HG03159 (cell line): ENCODE measurements around the gene ST6GAL2.

ENCODE experiments used
- ATAC-seq: cut with Tn5 transposase; IDR thresholded peaks from one replicate; pipeline ENCODE4 v1.9.1; 2021; ENCODE audit warnings: mild to moderate bottlenecking, moderate library complexity; ENCODE audit not compliant: unreplicated experiment

Gene ST6GAL2

DNA sequence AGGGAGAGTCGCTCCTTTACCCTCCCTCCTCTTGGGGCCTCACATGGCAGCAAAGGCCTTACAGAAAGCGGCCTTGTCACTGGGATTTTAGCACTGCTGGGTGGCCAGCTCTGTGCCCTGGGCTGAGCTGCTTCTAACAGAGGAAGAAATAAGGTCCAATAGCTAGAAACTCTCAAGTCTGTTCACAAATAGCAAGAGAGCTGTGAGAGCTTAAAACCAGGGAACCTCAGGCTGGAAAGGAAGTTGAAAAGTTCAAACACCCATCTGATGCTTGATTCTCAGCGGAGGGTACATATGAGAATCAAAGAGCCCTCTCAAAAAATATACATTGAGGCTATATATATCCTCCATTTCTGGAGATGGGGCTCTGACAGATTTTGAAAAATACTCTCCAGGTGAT is 54.7 kb downstream of the ST6GAL2 start:
- no peak for ATAC-seq

DNA sequence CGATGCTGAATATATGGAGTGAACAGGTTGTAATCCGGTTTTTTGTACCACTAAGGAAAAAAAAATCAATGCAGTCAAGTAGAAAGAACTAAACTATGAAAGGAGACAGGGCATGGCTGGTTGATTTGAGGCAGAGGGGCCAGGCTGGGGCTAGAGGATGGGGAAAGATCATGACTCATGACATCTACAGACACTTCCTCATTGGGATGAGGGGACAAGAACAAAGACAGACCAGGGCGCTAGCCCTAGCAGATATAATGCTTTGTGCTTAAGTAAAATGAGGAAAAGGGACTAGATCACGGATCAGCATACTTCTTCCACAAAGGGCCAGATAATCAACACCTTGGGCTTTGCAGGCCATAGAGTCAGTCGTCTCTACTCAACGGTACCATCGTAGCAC is 55.8 kb downstream of the ST6GAL2 start:
- no peak for ATAC-seq

DNA sequence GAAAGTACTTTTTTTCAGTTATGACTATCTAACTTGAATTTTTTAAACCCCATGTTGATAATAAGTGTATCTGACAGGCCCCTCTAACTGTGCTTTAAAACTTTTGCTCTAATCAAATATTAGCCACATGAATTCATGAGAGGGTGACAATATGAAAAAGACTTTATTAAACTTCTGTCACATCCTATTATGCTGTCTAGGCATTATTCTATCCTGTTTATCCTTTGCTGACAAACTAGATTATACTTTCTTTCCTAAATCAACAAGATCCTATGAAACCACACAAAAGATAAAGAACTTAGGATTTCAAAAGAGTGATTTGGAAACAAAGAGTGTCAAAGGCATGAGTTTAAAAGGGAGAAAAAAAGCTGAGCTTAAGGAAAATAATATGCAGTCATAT is 57.8 kb downstream of the ST6GAL2 start:
- no peak for ATAC-seq

DNA sequence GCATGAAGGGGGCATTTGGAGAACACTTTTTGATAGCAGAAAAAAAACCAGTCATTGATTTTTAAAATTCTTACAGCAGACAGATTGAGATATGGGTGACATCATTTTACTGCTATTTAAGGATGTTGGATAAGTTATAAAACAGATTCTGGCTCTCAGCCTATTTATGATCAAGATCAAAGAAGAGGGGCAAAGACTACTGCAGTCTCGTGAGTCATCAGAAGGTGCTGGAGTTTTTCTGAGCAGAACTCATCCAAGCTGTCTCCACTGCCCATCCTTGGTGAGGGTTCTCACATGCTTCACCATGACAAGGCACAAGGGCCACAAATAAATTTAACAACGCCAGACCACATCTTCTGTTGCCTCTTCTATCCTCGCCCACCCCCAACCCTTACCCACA is 58.8 kb downstream of the ST6GAL2 start:
- ATAC-seq = no peak

DNA sequence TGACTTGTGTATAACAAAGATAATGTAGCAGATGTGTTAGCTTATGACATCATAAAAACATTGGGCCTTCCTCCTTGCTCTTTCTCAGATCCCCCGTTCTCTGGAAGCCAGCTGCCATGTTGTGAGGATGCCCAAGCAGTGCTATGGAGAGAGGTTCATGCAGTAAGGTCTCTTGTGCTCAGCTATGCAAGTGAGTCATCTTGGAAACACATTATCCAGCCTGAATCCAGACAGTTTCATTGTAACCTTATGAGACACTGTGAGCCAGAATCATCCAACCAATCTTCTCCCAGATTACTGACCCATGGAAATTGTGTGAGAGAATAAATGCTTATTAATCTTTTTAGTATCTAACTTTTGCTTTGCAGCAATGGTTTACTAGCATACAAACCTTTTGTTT is 60.8 kb downstream of the ST6GAL2 start:
- no peak for ATAC-seq

DNA sequence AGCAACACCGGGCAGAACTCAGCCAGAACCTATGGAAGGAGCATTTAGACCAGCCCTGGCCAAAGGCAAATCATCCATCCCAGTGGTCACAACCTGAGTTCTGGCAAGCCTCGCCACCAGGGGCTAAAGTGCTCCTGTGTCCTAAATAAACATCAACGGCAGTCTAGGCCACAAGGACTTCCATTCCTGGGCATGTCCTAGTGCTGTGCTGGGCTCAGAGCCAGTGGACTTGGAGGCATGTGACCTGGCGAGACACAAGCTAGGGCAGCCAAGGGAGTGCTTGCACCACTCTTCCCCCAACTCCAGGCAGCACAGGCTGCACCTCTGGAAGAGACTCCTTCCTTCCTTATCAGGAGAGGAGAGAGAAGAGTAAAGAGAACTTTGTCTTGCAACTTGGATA is 69.0 kb downstream of the ST6GAL2 start:
- no peak for ATAC-seq

DNA sequence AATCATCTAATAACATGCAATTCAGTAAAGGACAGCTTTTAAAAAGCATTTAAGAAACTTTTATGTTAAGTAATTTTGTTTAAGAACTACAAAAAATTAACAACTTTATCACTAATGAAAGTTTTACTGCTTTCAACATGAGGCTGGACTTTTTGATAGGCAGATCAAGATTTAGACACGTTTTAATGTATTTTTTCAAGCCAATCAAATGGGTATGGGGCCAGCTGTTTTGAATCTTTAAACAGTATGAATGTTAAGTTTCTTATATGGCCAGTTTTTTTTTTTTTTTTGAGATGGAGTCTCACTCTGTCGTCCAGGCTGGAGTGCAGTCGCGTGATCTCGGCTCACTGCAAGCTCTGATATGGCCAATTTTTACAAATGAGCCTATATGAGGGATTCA is 73.1 kb downstream of the ST6GAL2 start:
- ATAC-seq = no peak

DNA sequence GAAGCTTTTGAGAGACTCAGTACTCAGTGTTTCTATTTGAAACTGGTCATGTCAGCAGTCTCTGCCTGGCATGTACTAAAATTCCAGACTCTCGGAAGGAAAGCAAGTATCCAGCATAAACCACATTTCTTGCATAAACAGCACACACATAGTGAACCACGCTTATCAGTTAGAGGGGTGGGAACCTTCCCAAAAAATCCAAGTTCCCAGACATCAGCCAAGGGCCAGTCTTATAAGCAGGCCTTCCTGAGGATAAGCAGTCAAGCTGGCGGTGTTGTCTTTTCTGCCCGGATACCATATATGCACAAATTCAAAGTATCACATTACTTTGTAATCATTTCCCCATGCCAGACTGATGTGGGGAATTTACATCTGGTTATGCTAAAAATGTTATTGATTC is 73.6 kb downstream of the ST6GAL2 start:
- no peak for ATAC-seq

DNA sequence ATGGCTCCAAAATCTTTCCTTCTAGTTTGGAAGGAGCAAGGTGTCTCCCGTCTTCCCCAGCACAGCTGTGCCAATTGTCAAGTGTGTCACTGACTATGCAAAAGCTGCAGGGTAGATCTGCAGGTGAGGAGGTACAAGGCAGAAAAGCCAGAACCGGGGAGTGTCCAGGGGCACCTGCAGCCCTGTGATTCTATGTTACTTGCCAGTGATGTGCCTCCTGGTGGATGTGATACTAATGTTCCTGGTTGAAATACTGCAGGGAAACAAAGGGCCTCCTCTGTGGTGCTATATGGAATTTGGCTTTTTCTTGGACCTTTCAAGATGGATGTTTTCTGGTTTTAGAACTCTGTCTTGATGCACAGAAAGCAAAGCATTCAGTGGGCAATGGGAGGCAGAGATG is 80.3 kb downstream of the ST6GAL2 start:
- ATAC-seq = no peak

DNA sequence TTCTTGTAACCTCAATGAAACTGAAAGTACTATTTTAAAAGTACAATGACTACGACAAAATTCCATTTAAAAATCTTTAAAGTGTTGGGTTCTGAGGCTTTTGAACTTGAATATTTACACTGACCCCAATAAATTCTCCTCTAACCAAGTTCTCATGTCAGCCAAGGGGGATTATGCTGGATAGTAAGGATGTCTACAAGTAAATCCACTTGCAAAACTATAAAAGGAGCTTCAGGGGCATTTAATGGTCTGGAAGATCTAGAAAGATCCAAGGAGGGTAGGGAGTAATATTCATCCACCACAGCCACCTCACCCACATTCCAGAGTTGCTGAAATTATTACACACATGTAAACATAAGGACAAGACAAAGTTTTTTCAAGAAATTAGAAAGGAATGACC is 81.8 kb downstream of the ST6GAL2 start:
- ATAC-seq = no peak

DNA sequence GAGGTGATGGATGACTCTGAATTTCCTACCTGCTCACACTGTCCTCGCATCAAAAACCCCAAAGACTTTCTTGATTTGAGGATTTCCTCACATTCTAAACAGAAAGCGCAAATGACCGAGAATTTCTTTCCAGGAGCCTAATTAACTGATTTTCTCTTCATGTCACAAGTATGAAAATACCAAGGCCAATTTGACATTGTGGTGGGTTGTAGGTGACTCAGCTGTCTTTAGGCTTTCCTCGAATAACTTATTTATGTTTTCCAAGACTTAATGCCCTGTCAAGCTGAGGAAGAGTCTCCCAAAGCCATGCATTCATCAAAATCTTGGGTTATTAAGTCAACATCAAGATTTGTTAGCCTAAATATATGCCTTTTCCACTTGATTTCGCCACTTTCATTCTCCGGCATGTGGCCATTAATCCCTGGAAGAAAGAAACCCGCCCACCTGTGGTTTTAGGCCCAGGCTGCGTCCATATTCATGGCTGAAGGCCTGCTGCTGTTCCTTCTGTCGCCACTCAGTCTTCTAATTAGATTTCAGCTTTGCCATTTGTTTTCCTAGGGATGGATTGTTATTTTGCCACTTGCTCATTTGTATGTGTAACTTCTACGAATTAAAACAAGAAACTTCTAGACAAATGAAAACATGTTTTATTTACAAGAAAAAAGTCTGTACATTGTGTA is 84.9 kb downstream of the ST6GAL2 start:
- ATAC-seq = no peak

DNA sequence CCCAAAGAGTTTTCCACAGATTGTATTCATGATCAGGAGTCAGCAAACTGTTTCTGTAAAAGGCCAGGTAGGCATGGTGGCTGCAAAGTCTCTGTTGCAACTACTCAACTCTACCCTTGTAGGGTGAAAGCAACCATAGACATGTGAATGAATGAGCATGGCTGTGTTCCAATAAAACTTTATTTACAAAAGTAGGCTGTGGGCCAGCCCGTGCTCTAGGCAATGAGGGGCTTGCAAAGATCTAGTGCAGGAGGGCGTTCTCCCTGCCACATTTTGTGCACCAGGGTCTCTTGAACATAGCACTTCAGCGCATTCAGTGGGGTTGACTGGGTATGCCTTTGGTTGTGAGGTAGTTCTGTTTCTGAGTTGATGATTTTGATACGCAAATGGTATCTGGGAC is 85.8 kb downstream of the ST6GAL2 start:
- ATAC-seq = no peak

DNA sequence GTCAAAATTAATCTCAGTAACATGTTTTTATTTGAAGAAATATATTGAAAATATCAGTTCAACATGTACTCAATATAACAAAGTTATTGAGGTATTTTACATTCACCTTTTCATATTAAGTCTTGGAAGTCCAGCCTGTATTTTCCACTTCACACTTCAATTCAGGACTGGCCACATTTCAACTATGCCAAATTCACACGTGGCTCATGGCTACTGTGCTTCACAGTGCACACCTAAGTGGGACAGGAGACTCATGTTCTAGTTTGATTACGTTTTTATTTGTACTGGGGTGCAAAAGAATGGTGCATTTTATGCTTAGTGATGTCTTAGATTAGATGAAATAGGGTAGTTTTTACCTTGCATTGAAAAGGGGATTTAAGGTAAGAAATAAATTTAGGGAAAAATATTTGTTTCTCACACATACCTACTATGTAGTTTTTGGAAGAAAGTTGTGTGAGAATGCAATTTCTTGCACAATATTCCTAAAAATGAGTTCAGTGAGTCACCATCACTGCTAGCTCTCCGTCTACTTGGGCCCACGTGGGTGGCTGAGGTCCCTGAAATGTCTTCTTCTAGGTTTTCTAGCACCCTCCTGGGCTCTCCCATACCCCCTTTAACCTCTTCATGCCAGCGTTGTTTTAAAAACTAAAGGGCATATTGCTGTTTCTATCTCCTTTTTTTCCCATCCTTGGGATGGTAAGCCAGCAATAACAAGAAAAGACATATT is 87.0 kb downstream of the ST6GAL2 start:
- no peak for ATAC-seq

DNA sequence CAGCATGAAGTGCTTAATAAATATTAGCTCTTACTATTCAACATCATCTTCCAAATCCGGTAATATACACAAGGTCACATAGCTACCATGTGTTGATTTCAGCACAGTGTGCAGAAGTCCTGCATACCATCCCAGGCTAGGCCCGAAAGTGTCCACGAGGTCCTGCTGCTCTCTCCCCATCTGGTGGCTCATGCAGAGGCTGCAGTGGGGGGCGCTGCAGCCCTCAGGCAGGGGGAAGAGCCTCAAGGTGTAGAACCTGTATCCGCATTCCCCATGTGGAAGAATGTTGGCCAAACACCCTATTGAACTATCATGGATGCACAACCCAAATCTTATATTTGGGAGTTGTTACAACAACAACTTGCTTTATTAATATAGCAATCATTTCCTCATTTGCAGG is 88.5 kb downstream of the ST6GAL2 start:
- ATAC-seq = no peak

DNA sequence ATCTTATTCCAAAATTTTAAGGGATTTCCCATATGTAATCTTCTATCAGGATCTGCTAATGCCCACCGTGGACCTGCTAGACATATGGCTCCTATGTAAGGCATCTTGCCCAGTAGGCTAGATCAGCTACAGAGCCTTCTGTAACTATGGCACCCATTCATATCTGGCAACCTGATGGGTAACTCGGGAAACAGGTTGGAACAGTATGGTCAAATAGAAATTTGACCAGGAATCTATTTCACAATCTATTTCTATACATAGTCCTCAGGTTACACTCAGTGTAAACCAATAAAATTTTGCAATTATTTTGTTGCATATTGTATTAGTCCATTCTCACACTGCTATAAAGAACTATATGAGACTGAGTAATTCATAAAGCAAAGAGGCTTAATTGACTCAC is 93.3 kb downstream of the ST6GAL2 start:
- ATAC-seq = no peak

DNA sequence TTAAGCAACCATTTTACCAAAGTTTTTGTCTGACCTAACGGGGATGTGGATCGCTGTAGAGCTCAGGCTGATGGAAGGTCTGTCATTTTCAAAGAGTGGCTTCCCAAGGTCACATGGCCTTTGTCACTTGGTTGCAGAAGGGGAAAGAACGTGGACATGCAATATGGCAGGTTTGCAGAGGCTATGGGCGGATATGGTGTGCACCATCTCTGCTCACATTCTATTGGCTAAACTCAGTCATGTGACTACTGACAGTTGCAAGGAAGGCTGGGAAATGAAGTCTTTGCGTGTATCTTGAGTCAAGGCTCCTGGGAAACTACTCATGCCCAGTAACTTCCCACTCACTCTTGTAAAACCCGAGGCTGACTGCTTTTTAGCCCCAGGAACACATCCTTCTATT is 96.8 kb downstream of the ST6GAL2 start:
- ATAC-seq = no peak

DNA sequence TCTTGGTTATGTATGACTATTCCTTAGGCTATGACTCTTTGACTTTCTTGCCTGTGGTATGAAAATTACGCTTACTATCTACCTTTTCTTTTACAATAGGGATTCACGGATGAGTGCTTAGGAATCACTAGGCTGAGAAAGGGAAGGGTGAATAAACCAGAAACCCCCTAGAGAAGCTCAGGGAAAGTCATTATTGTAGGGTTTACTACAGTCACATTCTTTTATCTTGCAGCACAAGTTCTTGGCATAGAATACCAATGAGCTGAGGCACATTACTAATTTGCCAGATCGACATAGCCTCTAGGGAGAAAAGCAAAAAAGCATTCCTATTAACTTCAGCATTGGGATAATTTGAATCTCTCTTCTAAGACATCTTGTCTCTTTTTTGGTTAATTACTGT is 103.3 kb downstream of the ST6GAL2 start:
- no peak for ATAC-seq

DNA sequence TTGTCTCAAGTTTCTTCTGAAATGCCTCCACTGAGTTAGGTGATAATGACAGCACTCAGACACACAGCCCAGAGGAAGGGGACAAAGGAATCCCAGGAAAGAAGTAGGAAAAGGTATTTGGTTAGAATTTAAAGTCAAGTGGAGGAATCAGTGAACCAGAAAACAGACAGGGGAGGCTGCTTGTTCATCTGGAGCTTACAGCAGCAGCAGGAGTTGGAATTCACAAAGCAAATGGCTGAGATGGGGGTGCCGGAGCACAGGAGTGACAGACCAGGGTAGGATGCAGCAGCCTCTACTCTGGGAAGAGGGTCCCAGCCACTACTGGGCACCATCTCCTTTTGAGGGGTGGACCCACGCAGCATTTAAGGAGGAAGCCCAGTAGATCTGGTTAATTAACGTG is 104.8 kb downstream of the ST6GAL2 start:
- no peak for ATAC-seq

DNA sequence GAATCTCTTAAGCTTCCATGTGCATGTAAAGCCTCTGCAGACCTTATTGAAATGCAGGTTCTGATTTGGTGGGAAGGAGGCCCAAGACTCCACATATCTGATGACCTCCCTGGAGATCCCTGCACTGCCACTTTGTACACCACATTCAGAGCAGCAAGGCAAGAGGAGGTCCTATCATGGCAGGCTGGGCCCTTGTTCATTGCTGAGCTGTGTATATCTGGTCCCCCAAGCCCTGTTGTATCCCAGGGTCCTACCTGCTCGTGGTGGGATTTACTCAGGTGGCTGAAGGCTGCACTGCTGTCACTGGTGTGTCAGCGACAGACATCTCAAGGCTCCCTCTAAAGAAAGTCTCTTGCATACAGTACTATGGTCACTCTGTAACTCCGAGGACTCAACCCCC is 114.2 kb downstream of the ST6GAL2 start:
- no peak for ATAC-seq

DNA sequence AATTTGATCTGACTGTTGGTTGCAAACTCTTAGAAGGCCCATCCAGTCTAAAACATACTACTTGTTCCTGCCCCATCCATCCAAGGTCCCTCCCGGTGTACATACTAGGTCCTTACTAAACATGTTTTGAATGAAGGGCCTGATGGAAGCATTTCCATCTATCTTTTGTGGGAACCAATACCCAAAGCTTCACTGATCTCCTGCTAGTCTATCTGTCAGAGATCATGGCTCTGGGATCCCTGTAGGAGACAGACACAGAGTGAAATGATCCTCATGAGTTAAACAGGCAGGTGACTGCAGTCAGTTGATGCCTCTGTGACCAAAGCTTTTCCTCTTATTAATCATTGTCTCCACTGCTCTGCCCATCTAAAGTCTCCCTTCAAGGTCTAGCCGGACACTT is 115.0 kb downstream of the ST6GAL2 start:
- no peak for ATAC-seq

DNA sequence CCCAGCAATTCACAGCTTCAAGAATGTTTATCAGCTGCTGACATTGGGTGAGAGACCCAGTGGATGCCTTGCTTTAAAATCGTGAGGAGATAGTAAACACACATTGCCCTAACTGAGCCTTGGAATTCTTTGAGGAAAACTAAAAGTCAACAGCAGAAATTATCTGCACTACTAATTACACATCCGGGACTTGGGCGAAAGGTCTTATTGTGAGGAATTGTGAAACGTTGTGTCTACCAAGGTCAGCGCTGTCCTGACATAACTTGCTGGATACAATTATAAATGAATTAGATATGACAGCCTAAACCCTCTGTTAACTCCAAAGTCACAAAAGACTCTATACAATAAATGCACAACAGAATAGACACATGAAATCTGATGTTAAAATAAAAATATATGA is 121.4 kb downstream of the ST6GAL2 start:
- no peak for ATAC-seq

DNA sequence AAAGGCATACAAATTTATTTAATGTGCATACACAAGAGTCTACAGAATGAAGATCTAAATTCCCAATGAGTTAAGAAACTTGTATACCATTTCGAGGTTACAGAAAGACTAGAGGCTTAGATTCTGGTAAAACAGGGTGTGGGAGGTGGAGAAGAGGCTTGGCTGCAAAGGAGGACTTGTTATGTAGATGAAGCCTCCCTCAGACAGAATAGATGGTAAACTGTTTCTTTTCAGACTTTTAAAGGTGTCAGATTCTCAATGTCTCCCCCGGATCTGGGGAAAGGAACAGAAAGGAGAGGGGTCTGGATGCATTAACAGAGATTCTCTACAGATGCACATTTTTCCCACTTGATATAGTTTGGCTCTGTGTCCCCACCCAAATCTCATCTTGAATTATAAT is 126.0 kb downstream of the ST6GAL2 start:
- no peak for ATAC-seq
